DND-41 (cell line): ENCODE results near the gene TBCB.

Experiments used
- ATAC-seq: fragments of 200-7000 bp; cut with Tn5 transposase; 3 replicates; pipeline ENCODE4 v1.9.1; 2021; ENCODE audit warnings: low read depth; ENCODE audit not compliant: insufficient read depth
- DNase-seq: peaks from one replicate; pipeline ENCODE4 v3.0.0-alpha.2; 2020
- H2AFZ ChIP-seq: 2 replicates; pipeline ENCODE4 v1.6.0; 2012; ENCODE audit warnings: low read depth, low read length
- H3K27ac ChIP-seq: 2 replicates; pipeline ENCODE4 v1.5.1; 2012; ENCODE audit warnings: low read length, inconsistent platforms
- H3K27me3 ChIP-seq: fragments of 200-600 bp; sonication (generic); 2 replicates; pipeline ENCODE4 v1.6.0; 2012; ENCODE audit warnings: low read length, mild to moderate bottlenecking, inconsistent platforms; ENCODE audit not compliant: insufficient read depth, poor library complexity
- H3K36me3 ChIP-seq: 2 replicates; pipeline ENCODE4 v1.5.1; 2012; ENCODE audit warnings: low read length, inconsistent platforms; ENCODE audit not compliant: insufficient read depth
- H3K4me1 ChIP-seq: 2 replicates; pipeline ENCODE4 v1.5.1; 2012; ENCODE audit warnings: mild to moderate bottlenecking, low read length; ENCODE audit not compliant: insufficient read depth
- H3K4me2 ChIP-seq: 2 replicates; pipeline ENCODE4 v1.6.0; 2012; ENCODE audit warnings: mild to moderate bottlenecking, moderate library complexity, low read length, inconsistent platforms; ENCODE audit not compliant: insufficient read depth
- H3K4me3 ChIP-seq, 2 experiments: fragments of 200-600 bp in 1 of 2; shearing (Covaris generic) in 1 of 2; 2 replicates each; pipeline ENCODE4 v1.5.1; 2012 to 2016; ENCODE audit warnings: inconsistent platforms in 2 of 2, low read length in 2 of 2, mild to moderate bottlenecking in 2 of 2, low read depth in 1 of 2, moderate library complexity in 1 of 2
- H3K79me2 ChIP-seq: 2 replicates; pipeline ENCODE4 v1.6.0; 2012; ENCODE audit warnings: low read length, inconsistent platforms; ENCODE audit not compliant: insufficient read depth
- H3K9ac ChIP-seq: 2 replicates; pipeline ENCODE4 v1.6.0; 2012; ENCODE audit warnings: low read depth, mild to moderate bottlenecking, inconsistent platforms, low read length, moderate library complexity
- H3K9me3 ChIP-seq: 2 replicates; pipeline ENCODE4 v1.5.1; 2012; ENCODE audit warnings: low read length, moderate library complexity, mild to moderate bottlenecking, inconsistent platforms; ENCODE audit not compliant: insufficient read depth, severe bottlenecking
- H4K20me1 ChIP-seq: 2 replicates; pipeline ENCODE4 v1.6.0; 2012; ENCODE audit warnings: low read length; ENCODE audit not compliant: insufficient read depth
- CTCF ChIP-seq: IDR thresholded peaks from 2 replicates; pipeline ENCODE4 v1.5.1; 2012; ENCODE audit warnings: borderline replicate concordance, low read length, moderate library complexity, mild to moderate bottlenecking; ENCODE audit not compliant: poor library complexity, severe bottlenecking; ENCODE audit errors: extremely low read depth
- EZH2 ChIP-seq: IDR thresholded peaks from 3 replicates; pipeline ENCODE4 v1.6.1; 2012; ENCODE audit warnings: borderline replicate concordance, low read depth, mild to moderate bottlenecking, moderate library complexity, low read length, inconsistent platforms; ENCODE audit not compliant: severe bottlenecking

The TBCB gene

DNA sequence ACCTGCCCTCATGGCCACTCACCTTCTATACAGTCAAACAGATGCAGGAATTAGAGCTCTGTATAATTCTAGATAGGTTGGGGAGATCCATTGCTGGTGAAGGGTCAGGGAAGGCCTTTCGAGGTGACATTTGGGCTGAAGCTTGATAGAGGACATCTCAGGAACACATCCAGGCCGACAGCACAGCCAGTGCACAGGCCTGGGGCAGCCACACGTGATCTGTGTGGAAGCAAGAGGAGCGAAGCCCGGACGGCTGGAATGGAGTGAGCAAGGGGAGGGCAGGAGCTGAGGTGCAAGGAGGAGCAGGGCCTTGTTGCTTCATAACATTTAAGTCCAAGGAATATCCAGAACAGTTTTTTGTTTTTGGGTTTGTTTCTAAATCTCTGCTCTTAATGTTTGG is 8.8 kb upstream of the TBCB start:
- no peak overlapping the region for H3K4me3 ChIP-seq
- no peak for DNase-seq
- no peak overlapping the region for H3K4me2 ChIP-seq
- H3K9ac ChIP-seq = no peak overlapping the region
- no peak for TF ChIP-seq EZH2
- no peak for TF ChIP-seq CTCF
- no peak overlapping the region for H2AFZ ChIP-seq
- H3K27me3 ChIP-seq = no peaks in the 10 kb centered on the region
- peaks cover 62% of the 10 kb centered on the region for H3K36me3 ChIP-seq
- H3K27ac ChIP-seq = no peak overlapping the region
- H4K20me1 ChIP-seq = peaks cover 25% of the 10 kb centered on the region
- no peaks in the 10 kb centered on the region for H3K9me3 ChIP-seq
- H3K79me2 ChIP-seq = no peaks in the 10 kb centered on the region
- ATAC-seq = no peak
- no peaks in the 10 kb centered on the region for H3K4me1 ChIP-seq

- no peak for TF ChIP-seq CTCF
- no peak for TF ChIP-seq EZH2
- no peaks in the 10 kb centered on the region for H3K4me1 ChIP-seq
- no peak for DNase-seq
Observed at GRCh38 chr19:36106991-36107390, 8.3 kb upstream of the TBCB start.

DNA sequence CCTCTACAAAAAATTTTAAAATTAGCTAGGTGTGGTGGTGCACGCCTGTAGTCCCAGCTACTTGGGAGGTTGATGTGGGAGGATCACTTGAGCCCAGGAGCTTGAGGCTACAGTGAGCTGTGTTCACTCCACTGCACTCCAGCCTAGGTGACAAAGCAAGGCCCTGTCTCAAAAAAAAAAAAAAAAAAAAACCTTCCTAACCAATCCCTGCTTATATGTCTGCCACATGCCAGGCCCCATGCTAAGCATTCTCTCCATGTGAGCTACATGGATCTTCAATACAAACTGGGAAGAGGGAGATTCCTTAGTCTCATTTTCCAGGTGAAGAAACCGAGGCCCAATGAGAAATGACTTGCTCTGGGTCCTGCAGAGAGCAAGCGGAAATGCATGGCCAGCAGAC is 6.6 kb upstream of the TBCB start:
- no peaks in the 10 kb centered on the region for H3K9me3 ChIP-seq
- no peak overlapping the region for H3K9ac ChIP-seq
- H3K36me3 ChIP-seq = peaks cover 56% of the 10 kb centered on the region
- H2AFZ ChIP-seq = no peak overlapping the region
- no peak overlapping the region for H3K4me2 ChIP-seq
- peaks cover 11% of the 10 kb centered on the region for H3K4me1 ChIP-seq
- H3K79me2 ChIP-seq = peaks cover 10% of the 10 kb centered on the region
- no peak overlapping the region for H3K4me3 ChIP-seq
- TF ChIP-seq EZH2 = no peak
- no peak for TF ChIP-seq CTCF
- DNase-seq (no peak), ATAC-seq (no peak)
- H3K27ac ChIP-seq = no peak overlapping the region
- no peaks in the 10 kb centered on the region for H3K27me3 ChIP-seq
- H4K20me1 ChIP-seq = 0 out of 2 replicates have a peak, but pooled peaks cover 16% of the 10 kb centered on the region

More at GRCh38 chr19:36106991-36107390, 8.3 kb upstream of the TBCB start:
- H3K36me3 ChIP-seq = peaks cover 58% of the 10 kb centered on the region
- no peak overlapping the region for H3K9ac ChIP-seq
- no peaks in the 10 kb centered on the region for H3K27me3 ChIP-seq
- H3K4me2 ChIP-seq = no peak overlapping the region
- H4K20me1 ChIP-seq = peaks cover 25% of the 10 kb centered on the region
- no peak overlapping the region for H2AFZ ChIP-seq
- no peaks in the 10 kb centered on the region for H3K9me3 ChIP-seq
- no peak; the same call in 2 of the 3 replicates for ATAC-seq
- no peaks in the 10 kb centered on the region for H3K79me2 ChIP-seq
- H3K27ac ChIP-seq = no peak overlapping the region; the same call in 1 of the 2 replicates
- no peak overlapping the region for H3K4me3 ChIP-seq

- H3K36me3 ChIP-seq = peaks cover 38% of the 10 kb centered on the region
- H4K20me1 ChIP-seq = 0 out of 2 replicates have a peak, but pooled peaks cover 7% of the 10 kb centered on the region
- no peak within 1 kb of the TSS for H3K9ac ChIP-seq
- H3K27me3 ChIP-seq = no peaks in the 10 kb centered on the region
- TF ChIP-seq CTCF (no peak), EZH2 (no peak)
- no peak within 1 kb of the TSS for H3K4me3 ChIP-seq
- no peak within 1 kb of the TSS for H3K27ac ChIP-seq
- DNase-seq (no peak), ATAC-seq (no peak)
- H2AFZ ChIP-seq = no peak within 1 kb of the TSS
- H3K4me2 ChIP-seq = no peak within 1 kb of the TSS
- peaks cover 19% of the 10 kb centered on the region for H3K4me1 ChIP-seq
- peaks cover 20% of the 10 kb centered on the region for H3K79me2 ChIP-seq
- H3K9me3 ChIP-seq = no peaks in the 10 kb centered on the region
Observed at GRCh38 chr19:36110487-36111199, 4.6 kb upstream of the TBCB start, which contains the start of gene OVOL3. TSS of gene OVOL3 (plus strand) at chr19:36111143. CDS start at chr19:36111203, 60 bp downstream.
